Measurements from ENCODE around the gene MPP2.

MPP2 gene

GRCh38 chr17:43881758-43882505 is 25.4 kb downstream of the MPP2 start:
- H3K4me3 ChIP-seq (IDR thresholded peaks at IDR 0.05; ENCODE audit: insufficient read depth, low read depth, low read length): no peak overlapping the region
- H3K27me3 ChIP-seq (ENCODE audit: insufficient read depth, low read depth): no peaks in the 10 kb centered on the region
- H3K9ac ChIP-seq: no peak overlapping the region
- H3K27ac ChIP-seq: no peak overlapping the region
- TF ChIP-seq, protein P1, sequence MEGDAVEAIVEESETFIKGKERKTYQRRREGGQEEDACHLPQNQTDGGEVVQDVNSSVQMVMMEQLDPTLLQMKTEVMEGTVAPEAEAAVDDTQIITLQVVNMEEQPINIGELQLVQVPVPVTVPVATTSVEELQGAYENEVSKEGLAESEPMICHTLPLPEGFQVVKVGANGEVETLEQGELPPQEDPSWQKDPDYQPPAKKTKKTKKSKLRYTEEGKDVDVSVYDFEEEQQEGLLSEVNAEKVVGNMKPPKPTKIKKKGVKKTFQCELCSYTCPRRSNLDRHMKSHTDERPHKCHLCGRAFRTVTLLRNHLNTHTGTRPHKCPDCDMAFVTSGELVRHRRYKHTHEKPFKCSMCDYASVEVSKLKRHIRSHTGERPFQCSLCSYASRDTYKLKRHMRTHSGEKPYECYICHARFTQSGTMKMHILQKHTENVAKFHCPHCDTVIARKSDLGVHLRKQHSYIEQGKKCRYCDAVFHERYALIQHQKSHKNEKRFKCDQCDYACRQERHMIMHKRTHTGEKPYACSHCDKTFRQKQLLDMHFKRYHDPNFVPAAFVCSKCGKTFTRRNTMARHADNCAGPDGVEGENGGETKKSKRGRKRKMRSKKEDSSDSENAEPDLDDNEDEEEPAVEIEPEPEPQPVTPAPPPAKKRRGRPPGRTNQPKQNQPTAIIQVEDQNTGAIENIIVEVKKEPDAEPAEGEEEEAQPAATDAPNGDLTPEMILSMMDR (conservative IDR thresholded peaks at IDR 0.05; ENCODE audit: low read depth, low read length): no peak
- H3K4me1 ChIP-seq (ENCODE audit: low read depth, poor library complexity, severe bottlenecking): peaks cover 4% of the 10 kb centered on the region
- no peak overlapping the region for H2AFZ ChIP-seq (ENCODE audit: low read depth)
- no peak overlapping the region for H3K4me2 ChIP-seq
- H4K20me1 ChIP-seq (ENCODE audit: insufficient read depth): no peaks in the 10 kb centered on the region
- H3K36me3 ChIP-seq (ENCODE audit: insufficient read depth): no peaks in the 10 kb centered on the region
- no peaks in the 10 kb centered on the region for H3K79me2 ChIP-seq (ENCODE audit: insufficient read depth, low read depth)

DNA sequence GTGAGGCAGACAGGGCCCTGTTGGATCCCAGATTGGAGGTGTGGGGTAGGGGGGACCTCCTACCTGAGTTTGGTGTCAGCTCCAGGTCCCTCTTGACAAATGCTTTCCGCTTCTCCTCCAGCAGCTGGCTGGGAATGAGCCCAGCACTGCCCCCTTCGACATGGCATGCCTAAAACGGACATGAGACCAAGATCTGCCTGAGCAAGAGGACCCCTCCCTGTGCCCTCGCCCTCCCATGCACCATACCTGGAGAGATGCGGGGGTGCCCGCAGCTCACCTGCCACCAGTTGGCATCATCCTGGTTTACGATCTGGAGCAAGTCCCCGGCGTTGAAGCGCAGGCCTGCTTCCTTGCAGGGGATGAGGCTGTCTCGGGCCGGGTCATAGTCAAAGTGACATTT is 26.2 kb downstream of the MPP2 start:
- Histone ChIP-seq H3K27ac (no peak overlapping the region), H2AFZ (ENCODE audit: low read depth) (no peak overlapping the region), H3K4me2 (no peak overlapping the region), H3K9ac (no peak overlapping the region), H3K27me3 (ENCODE audit: insufficient read depth, low read depth) (no peaks in the 10 kb centered on the region), H3K36me3 (ENCODE audit: insufficient read depth) (no peaks in the 10 kb centered on the region), H4K20me1 (ENCODE audit: insufficient read depth) (no peaks in the 10 kb centered on the region), H3K79me2 (ENCODE audit: insufficient read depth, low read depth) (no peaks in the 10 kb centered on the region), H3K4me1 (ENCODE audit: low read depth, poor library complexity, severe bottlenecking) (peaks cover 4% of the 10 kb centered on the region), H3K4me3 (IDR thresholded peaks at IDR 0.05; ENCODE audit: insufficient read depth, low read depth, low read length) (no peak overlapping the region)
- TF ChIP-seq, protein P1 (conservative IDR thresholded peaks at IDR 0.05; ENCODE audit: low read depth, low read length): no peak

GRCh38 chr17:43880420-43880991 is 26.8 kb downstream of the MPP2 start:
- Histone ChIP-seq H3K27ac (no peak overlapping the region), H2AFZ (ENCODE audit: low read depth) (no peak overlapping the region), H3K79me2 (ENCODE audit: insufficient read depth, low read depth) (no peaks in the 10 kb centered on the region), H4K20me1 (ENCODE audit: insufficient read depth) (no peaks in the 10 kb centered on the region), H3K36me3 (ENCODE audit: insufficient read depth) (no peaks in the 10 kb centered on the region), H3K4me2 (no peak overlapping the region), H3K4me1 (ENCODE audit: low read depth, poor library complexity, severe bottlenecking) (peaks cover 4% of the 10 kb centered on the region), H3K27me3 (ENCODE audit: insufficient read depth, low read depth) (no peaks in the 10 kb centered on the region), H3K4me3 (IDR thresholded peaks at IDR 0.05; ENCODE audit: insufficient read depth, low read depth, low read length) (no peak overlapping the region), H3K9ac (no peak overlapping the region)
- TF ChIP-seq, protein P1 (conservative IDR thresholded peaks at IDR 0.05; ENCODE audit: low read depth, low read length): peak; percentile 93

DNA sequence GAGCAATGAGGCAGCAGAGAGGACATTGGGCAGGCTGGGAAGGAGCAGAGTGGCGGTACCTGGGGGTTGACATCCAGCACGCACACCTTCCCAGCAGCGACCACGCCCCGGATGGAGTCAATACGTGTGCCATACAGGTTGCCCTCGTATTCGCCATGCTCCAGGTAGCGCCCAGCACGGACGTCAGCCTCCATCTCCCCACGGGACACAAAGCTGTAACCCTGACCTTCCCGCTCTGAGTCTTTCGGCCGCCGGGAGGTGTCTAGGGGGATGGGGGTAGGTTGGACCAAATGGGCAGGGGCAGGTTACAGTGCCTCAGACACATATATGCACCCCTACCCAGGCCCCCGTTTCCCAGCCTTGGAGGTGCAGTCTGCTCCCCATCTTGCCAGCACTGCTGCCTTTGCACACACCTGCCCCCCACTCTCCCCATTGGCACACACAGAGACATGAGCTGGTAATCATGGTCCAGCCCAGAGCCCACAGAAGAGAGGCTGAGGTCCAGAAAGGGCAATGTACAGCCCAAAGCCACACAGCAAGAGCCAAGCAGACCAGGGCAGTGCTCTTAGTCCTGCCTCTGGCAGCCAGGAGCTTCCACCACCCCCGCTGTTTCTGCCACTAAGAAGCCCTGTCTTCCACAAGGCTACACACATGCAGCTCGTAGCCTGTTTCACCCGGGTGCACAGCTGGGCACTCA is 27.5 kb downstream of the MPP2 start:
- TF ChIP-seq, protein P1 (conservative IDR thresholded peaks at IDR 0.05; ENCODE audit: low read depth, low read length): no peak
- Histone ChIP-seq H3K4me2 (no peak overlapping the region), H4K20me1 (ENCODE audit: insufficient read depth) (no peaks in the 10 kb centered on the region), H3K36me3 (ENCODE audit: insufficient read depth) (no peaks in the 10 kb centered on the region), H3K4me3 (IDR thresholded peaks at IDR 0.05; ENCODE audit: insufficient read depth, low read depth, low read length) (no peak overlapping the region), H3K9ac (no peak overlapping the region), H3K4me1 (ENCODE audit: low read depth, poor library complexity, severe bottlenecking) (peaks cover 4% of the 10 kb centered on the region), H3K27ac (no peak overlapping the region), H3K79me2 (ENCODE audit: insufficient read depth, low read depth) (no peaks in the 10 kb centered on the region), H3K27me3 (ENCODE audit: insufficient read depth, low read depth) (no peaks in the 10 kb centered on the region), H2AFZ (ENCODE audit: low read depth) (no peak overlapping the region)
